Mesothelial cell of epicardium (in vitro differentiated cells): Measurements from ENCODE around the gene WNT3. TPM values are rescaled to one million over a fixed set of nuclear protein-coding genes. Genes with fewer than 3 reads are reported as not detected.
A peak's percentile ranks its signal among the peaks of the same experiment; 100 is the strongest.

Experiments
- DNase-seq, 2 experiments: peaks; one replicate each; pipeline ENCODE4 v3.0.0; 2021; ENCODE audit warnings: low spot score in 2 of 2; ENCODE audit not compliant: unreplicated experiment in 2 of 2
- H3K27ac Mint-ChIP-seq: 2 replicates; pipeline ENCODE4 v1.8.0; 2021; ENCODE audit warnings: mixed read lengths
- H3K27me3 Mint-ChIP-seq: 2 replicates; pipeline ENCODE4 v1.8.0; 2021; ENCODE audit warnings: low read depth, mixed read lengths
- H3K36me3 Mint-ChIP-seq: 2 replicates; pipeline ENCODE4 v1.8.0; 2021; ENCODE audit warnings: mixed read lengths
- H3K4me1 Mint-ChIP-seq: 2 replicates; pipeline ENCODE4 v1.8.0; 2021; ENCODE audit warnings: mixed read lengths
- H3K4me3 Mint-ChIP-seq: 2 replicates; pipeline ENCODE4 v1.8.0; 2021; ENCODE audit warnings: mild to moderate bottlenecking, moderate library complexity, mixed read lengths
- H3K9me3 Mint-ChIP-seq: 2 replicates; pipeline ENCODE4 v1.8.0; 2021; ENCODE audit warnings: mixed read lengths
- CTCF ChIP-seq: fragments of 200-600 bp; sonication (generic); IDR thresholded peaks from one replicate; pipeline ENCODE4 v1.5.0; 2021; ENCODE audit warnings: antibody characterized with exemption; ENCODE audit not compliant: unreplicated experiment
- total RNA-seq: library from RNA; stranded (reverse); gene quantifications from 3 replicates; pipeline ENCODE4 v1.2.1, GENCODE V29; 2021

WNT3 gene
- total RNA-seq, 1 donor from 2014 or later, result 65.7 TPM

DNA sequence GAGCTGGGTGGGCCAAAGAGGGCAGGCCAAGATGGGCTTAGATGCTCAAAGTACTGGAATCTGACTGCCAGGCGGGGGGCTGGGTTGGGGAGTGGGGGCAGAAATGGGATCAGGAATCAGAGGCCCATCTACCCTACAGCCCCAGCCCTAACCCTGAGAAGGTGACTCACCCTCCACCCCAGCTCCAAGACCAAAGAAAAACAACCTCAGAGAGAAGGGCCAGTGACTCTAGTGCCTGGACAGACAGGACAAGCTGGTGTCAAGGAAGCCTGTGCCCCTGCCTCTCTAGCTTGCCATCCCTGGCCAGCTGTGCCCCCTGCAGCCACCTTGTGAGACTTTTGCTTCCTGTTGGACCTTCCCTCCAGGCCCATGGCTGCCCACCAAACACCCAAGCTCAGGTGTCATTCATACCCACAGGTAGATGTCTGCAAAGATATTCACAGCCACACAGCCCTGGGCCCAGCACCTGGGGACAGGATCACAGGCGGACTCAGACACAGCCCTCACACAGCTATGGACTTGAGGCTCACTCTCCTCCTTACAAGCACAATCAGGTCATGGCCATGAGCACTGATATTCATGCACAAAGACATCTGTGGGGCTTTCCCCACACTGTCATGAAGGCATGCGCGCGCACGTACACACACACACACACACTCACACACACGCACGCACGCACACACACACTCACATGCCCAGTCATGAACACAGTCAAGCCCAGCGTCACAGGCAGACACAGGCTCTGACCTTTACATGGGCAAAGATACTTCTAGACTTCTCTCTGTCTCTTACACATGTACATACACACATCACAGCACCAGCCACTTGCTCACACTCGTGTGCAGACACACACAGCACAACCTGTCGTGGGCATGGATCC, 2.8 kb downstream of the WNT3 start:
- Mint-ChIP-seq H3K4me1 (peaks cover 85% of the 10 kb centered on the region), H3K4me3 (peak overlapping the region; percentile 91), H3K27me3 (peaks cover 40% of the 10 kb centered on the region), H3K27ac (peak overlapping the region; percentile 96), H3K36me3 (no peaks in the 10 kb centered on the region), H3K9me3 (no peaks in the 10 kb centered on the region)
- no peak for DNase-seq
- no peak for TF ChIP-seq CTCF

DNA sequence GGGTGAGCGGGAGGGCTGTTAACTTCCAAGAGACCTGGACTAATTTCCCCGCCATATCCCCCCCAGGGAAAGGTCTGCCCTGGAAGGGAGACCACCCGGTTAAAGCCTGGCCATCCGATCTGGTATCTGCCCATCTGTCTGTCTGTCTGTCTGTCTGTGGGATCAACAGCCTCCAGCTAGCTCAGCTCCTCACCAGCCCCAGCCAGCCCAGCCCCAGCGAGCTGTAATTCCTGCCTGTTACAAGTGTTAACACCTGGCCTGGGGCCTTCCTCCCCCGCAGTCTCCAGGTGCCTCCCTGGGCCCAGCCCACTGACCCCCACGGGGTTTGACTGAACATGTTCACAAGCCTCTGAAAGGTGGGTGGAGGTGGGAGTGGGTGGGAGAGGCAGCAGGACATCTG, 4.0 kb downstream of the WNT3 start:
- Mint-ChIP-seq H3K4me1 (peaks cover 88% of the 10 kb centered on the region), H3K36me3 (no peaks in the 10 kb centered on the region), H3K9me3 (no peaks in the 10 kb centered on the region), H3K27me3 (peaks cover 29% of the 10 kb centered on the region), H3K27ac (peak overlapping the region; percentile 96), H3K4me3 (peak overlapping the region; percentile 91)
- no peak for TF ChIP-seq CTCF
- DNase-seq, result no peak

DNA sequence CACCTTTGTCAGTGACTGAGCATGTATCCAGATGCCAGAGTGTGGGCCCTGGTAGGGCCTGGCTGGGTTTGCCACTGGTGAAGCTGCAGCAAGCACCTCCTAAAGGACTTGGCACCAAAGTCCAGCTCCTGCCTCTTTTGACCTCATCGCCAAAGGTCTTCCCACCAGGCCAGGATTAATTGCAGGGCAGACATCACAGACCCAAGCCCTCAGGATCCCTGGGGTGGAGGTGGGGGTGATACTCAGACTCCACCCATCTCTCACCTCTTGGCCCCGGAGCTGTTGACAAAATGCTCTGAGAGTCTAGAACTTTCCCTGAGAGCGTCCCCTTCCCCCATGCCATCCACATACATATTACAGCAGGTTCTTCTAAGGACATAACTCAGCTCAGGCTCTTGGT, 4.6 kb downstream of the WNT3 start:
- Mint-ChIP-seq H3K27me3 (peaks cover 25% of the 10 kb centered on the region), H3K4me1 (peaks cover 90% of the 10 kb centered on the region), H3K9me3 (no peaks in the 10 kb centered on the region), H3K36me3 (no peaks in the 10 kb centered on the region), H3K27ac (peak overlapping the region; percentile 96), H3K4me3 (peak overlapping the region; percentile 91)
- no peak for TF ChIP-seq CTCF
- DNase-seq, result no peak

DNA sequence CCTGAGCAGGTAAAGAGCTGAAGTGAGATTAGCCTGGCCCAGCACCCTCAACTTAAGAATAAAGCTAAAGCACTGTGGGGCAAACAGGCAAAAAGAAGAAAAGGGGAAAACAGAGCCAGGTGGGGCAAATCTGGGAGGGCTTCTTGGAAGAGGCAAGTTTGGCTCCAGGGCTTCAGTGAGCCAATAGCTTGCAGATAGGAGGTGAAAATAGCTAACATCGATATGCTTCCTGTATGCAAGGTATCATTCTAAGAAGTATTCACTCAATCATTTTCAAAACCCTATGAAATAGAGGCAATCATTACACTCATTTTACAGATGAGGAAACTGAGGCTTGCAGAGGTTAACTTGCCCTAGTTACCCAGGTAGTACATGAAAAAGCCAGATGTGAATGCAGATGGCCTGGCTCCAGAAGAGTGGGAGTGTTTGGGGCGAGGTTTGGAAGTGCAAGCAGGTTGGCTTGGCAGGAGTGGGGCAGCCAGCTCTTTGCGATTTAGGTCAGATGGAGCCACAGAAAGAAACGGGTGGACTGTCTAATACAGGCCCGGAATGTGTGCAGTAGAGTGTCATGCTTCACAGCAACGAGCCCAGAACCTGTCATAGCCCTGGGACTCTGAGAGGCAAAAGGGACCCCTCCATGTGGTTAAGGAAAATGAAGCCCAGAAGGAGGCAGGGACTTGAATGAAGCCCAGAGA, 5.7 kb downstream of the WNT3 start:
- no peaks in the 10 kb centered on the region for H3K36me3 Mint-ChIP-seq
- peak overlapping the region; percentile 96 for H3K27ac Mint-ChIP-seq
- peaks cover 18% of the 10 kb centered on the region for H3K27me3 Mint-ChIP-seq
- H3K4me3 Mint-ChIP-seq, result peak overlapping the region; percentile 40
- H3K9me3 Mint-ChIP-seq, result no peaks in the 10 kb centered on the region
- no peak for TF ChIP-seq CTCF
- no peak for DNase-seq
- peaks cover 97% of the 10 kb centered on the region for H3K4me1 Mint-ChIP-seq

GRCh38 chr17:46811978-46812583, 6.4 kb downstream of the WNT3 start:
- peaks cover 11% of the 10 kb centered on the region for H3K27me3 Mint-ChIP-seq
- H3K36me3 Mint-ChIP-seq, result no peaks in the 10 kb centered on the region
- peak overlapping the region; percentile 40 for H3K4me3 Mint-ChIP-seq
- DNase-seq, result no peak
- peaks cover 97% of the 10 kb centered on the region for H3K4me1 Mint-ChIP-seq
- TF ChIP-seq CTCF, result no peak
- H3K9me3 Mint-ChIP-seq, result no peaks in the 10 kb centered on the region
- H3K27ac Mint-ChIP-seq, result peak overlapping the region; percentile 96
